DND-41 (cell line): ENCODE data around the gene CRYGA.
A peak's percentile ranks its signal among the peaks of the same experiment; 100 is the strongest.

Experiments
- ATAC-seq: fragments of 200-7000 bp; cut with Tn5 transposase; 3 replicates; pipeline ENCODE4 v1.9.1; 2021; ENCODE audit warnings: low read depth; ENCODE audit not compliant: insufficient read depth
- DNase-seq: peaks from one replicate; pipeline ENCODE4 v3.0.0-alpha.2; 2020
- H2AFZ ChIP-seq: 2 replicates; pipeline ENCODE4 v1.6.0; 2012; ENCODE audit warnings: low read depth, low read length
- H3K27ac ChIP-seq: 2 replicates; pipeline ENCODE4 v1.5.1; 2012; ENCODE audit warnings: low read length, inconsistent platforms
- H3K27me3 ChIP-seq: fragments of 200-600 bp; sonication (generic); 2 replicates; pipeline ENCODE4 v1.6.0; 2012; ENCODE audit warnings: low read length, mild to moderate bottlenecking, inconsistent platforms; ENCODE audit not compliant: insufficient read depth, poor library complexity
- H3K36me3 ChIP-seq: 2 replicates; pipeline ENCODE4 v1.5.1; 2012; ENCODE audit warnings: low read length, inconsistent platforms; ENCODE audit not compliant: insufficient read depth
- H3K4me1 ChIP-seq: 2 replicates; pipeline ENCODE4 v1.5.1; 2012; ENCODE audit warnings: mild to moderate bottlenecking, low read length; ENCODE audit not compliant: insufficient read depth
- H3K4me2 ChIP-seq: 2 replicates; pipeline ENCODE4 v1.6.0; 2012; ENCODE audit warnings: mild to moderate bottlenecking, moderate library complexity, low read length, inconsistent platforms; ENCODE audit not compliant: insufficient read depth
- H3K4me3 ChIP-seq, 2 experiments: fragments of 200-600 bp in 1 of 2; shearing (Covaris generic) in 1 of 2; 2 replicates each; pipeline ENCODE4 v1.5.1; 2012 to 2016; ENCODE audit warnings: inconsistent platforms in 2 of 2, low read length in 2 of 2, mild to moderate bottlenecking in 2 of 2, low read depth in 1 of 2, moderate library complexity in 1 of 2
- H3K79me2 ChIP-seq: 2 replicates; pipeline ENCODE4 v1.6.0; 2012; ENCODE audit warnings: low read length, inconsistent platforms; ENCODE audit not compliant: insufficient read depth
- H3K9ac ChIP-seq: 2 replicates; pipeline ENCODE4 v1.6.0; 2012; ENCODE audit warnings: low read depth, mild to moderate bottlenecking, inconsistent platforms, low read length, moderate library complexity
- H3K9me3 ChIP-seq: 2 replicates; pipeline ENCODE4 v1.5.1; 2012; ENCODE audit warnings: low read length, moderate library complexity, mild to moderate bottlenecking, inconsistent platforms; ENCODE audit not compliant: insufficient read depth, severe bottlenecking
- H4K20me1 ChIP-seq: 2 replicates; pipeline ENCODE4 v1.6.0; 2012; ENCODE audit warnings: low read length; ENCODE audit not compliant: insufficient read depth
- CTCF ChIP-seq: IDR thresholded peaks from 2 replicates; pipeline ENCODE4 v1.5.1; 2012; ENCODE audit warnings: borderline replicate concordance, low read length, moderate library complexity, mild to moderate bottlenecking; ENCODE audit not compliant: poor library complexity, severe bottlenecking; ENCODE audit errors: extremely low read depth
- EZH2 ChIP-seq: IDR thresholded peaks from 3 replicates; pipeline ENCODE4 v1.6.1; 2012; ENCODE audit warnings: borderline replicate concordance, low read depth, mild to moderate bottlenecking, moderate library complexity, low read length, inconsistent platforms; ENCODE audit not compliant: severe bottlenecking

The CRYGA gene

GRCh38 chr2:208204166-208204565 is 40.8 kb upstream of the CRYGA start:
- no peaks in the 10 kb centered on the region for H3K79me2 ChIP-seq
- no peak for TF ChIP-seq EZH2
- no peak for TF ChIP-seq CTCF
- no peak overlapping the region for H3K9ac ChIP-seq
- H2AFZ ChIP-seq = no peak overlapping the region
- no peaks in the 10 kb centered on the region for H4K20me1 ChIP-seq
- H3K27ac ChIP-seq = no peak overlapping the region
- no peaks in the 10 kb centered on the region for H3K27me3 ChIP-seq
- ATAC-seq = peak; percentile 60; the same call in 2 of the 3 replicates
- no peak overlapping the region for H3K4me2 ChIP-seq
- DNase-seq = no peak
- H3K9me3 ChIP-seq = no peaks in the 10 kb centered on the region
- no peaks in the 10 kb centered on the region for H3K4me1 ChIP-seq
- H3K4me3 ChIP-seq = no peak overlapping the region
- H3K36me3 ChIP-seq = no peaks in the 10 kb centered on the region

- no peaks in the 10 kb centered on the region for H3K9me3 ChIP-seq
- ATAC-seq = no peak
- H3K36me3 ChIP-seq = no peaks in the 10 kb centered on the region
- TF ChIP-seq CTCF (no peak), EZH2 (no peak)
- DNase-seq = no peak
- H3K4me3 ChIP-seq = no peak overlapping the region
- H3K4me2 ChIP-seq = no peak overlapping the region
- no peak overlapping the region for H3K27ac ChIP-seq
- no peak overlapping the region for H2AFZ ChIP-seq
- no peaks in the 10 kb centered on the region for H3K4me1 ChIP-seq
- no peak overlapping the region for H3K9ac ChIP-seq
- peaks cover 3% of the 10 kb centered on the region for H3K27me3 ChIP-seq
- no peaks in the 10 kb centered on the region for H4K20me1 ChIP-seq
- H3K79me2 ChIP-seq = no peaks in the 10 kb centered on the region
Measured at GRCh38 chr2:208195531-208195930, 32.1 kb upstream of the CRYGA start.

- DNase-seq (no peak), ATAC-seq (no peak)
- Histone ChIP-seq H3K9me3 (no peaks in the 10 kb centered on the region), H3K36me3 (no peaks in the 10 kb centered on the region), H4K20me1 (no peaks in the 10 kb centered on the region), H2AFZ (no peak overlapping the region), H3K79me2 (no peaks in the 10 kb centered on the region), H3K4me1 (no peaks in the 10 kb centered on the region), H3K4me2 (no peak overlapping the region), H3K27me3 (peaks cover 3% of the 10 kb centered on the region), H3K4me3 (no peak overlapping the region), H3K27ac (no peak overlapping the region), H3K9ac (no peak overlapping the region)
- no peak for TF ChIP-seq CTCF
- no peak for TF ChIP-seq EZH2
Measured at GRCh38 chr2:208192611-208193236, 29.3 kb upstream of the CRYGA start.
